Measurements from ENCODE around the gene NTM.

- TF ChIP-seq EZH2 (IDR thresholded peaks at IDR 0.05) (no peak), POLR2AphosphoS5 (IDR thresholded peaks at IDR 0.05; ENCODE audit: borderline replicate concordance, low read depth, low read length) (no peak), FOXP2 (optimal IDR thresholded peaks at IDR 0.05; ENCODE audit: control extremely low read depth, extremely low read length, insufficient read depth) (no peak)
Observed at GRCh38 chr11:131750692-131751091, 380.3 kb downstream of the NTM start.
